Stimulated activated CD4-positive, alpha-beta T cell treated with anti-CD3 and anti-CD28 coated beads, Interleukin-4, amount 100 ng/mL, for 4 hours (primary cell): ENCODE data around the gene POLR1B.
A peak's percentile ranks its signal among the peaks of the same experiment; 100 is the strongest.
"Not testable (repeated sequence)": the region's sequence is repeated elsewhere in the genome, so short reads cannot be mapped to it uniquely, and the experiment has no call there.

Experiments used
- DNase-seq, 2 experiments: peaks; one replicate each; pipeline ENCODE4 v3.0.0-alpha.2; 2020

Gene POLR1B

GRCh38 chr2:112542123-112542983 lies at the start of gene POLR1B:
POLR1B (plus strand) TSS chr2:112542465; CDS start chr2:112542495, 30 bp downstream.
- DNase-seq: peak; percentile 63 to 75

GRCh38 chr2:112493048-112493447 lies 49.2 kb upstream of the POLR1B start:
- no peak for DNase-seq

GRCh38 chr2:112493858-112494648 lies 48.2 kb upstream of the POLR1B start:
- DNase-seq: no peak

- DNase-seq: no peak
Measured at GRCh38 chr2:112494828-112495227, 47.4 kb upstream of the POLR1B start.

- not testable (repeated sequence) for DNase-seq
Measured at GRCh38 chr2:112495878-112496277, 46.4 kb upstream of the POLR1B start.

GRCh38 chr2:112500850-112501484 lies 41.3 kb upstream of the POLR1B start:
- DNase-seq: peak; percentile 27 to 53

- DNase-seq: not testable (repeated sequence)
Measured at GRCh38 chr2:112509239-112509998, 32.8 kb upstream of the POLR1B start.

GRCh38 chr2:112516801-112517200 lies 25.5 kb upstream of the POLR1B start:
- no peak for DNase-seq

GRCh38 chr2:112518807-112519206 lies 23.5 kb upstream of the POLR1B start:
- DNase-seq: no peak

GRCh38 chr2:112519506-112519905 lies 22.8 kb upstream of the POLR1B start:
- no peak for DNase-seq

- DNase-seq: no peak
Measured at GRCh38 chr2:112520234-112520783, 22.0 kb upstream of the POLR1B start.

GRCh38 chr2:112523291-112523777 lies 18.9 kb upstream of the POLR1B start:
- DNase-seq: no peak

GRCh38 chr2:112524276-112524675 lies 18.0 kb upstream of the POLR1B start:
- not testable (repeated sequence) for DNase-seq

GRCh38 chr2:112528541-112528940 lies 13.7 kb upstream of the POLR1B start:
- DNase-seq: no peak

- no peak for DNase-seq
Measured at GRCh38 chr2:112529757-112530156, 12.5 kb upstream of the POLR1B start.

GRCh38 chr2:112530728-112531127 lies 11.5 kb upstream of the POLR1B start:
- no peak for DNase-seq

GRCh38 chr2:112534826-112535225 lies 7.4 kb upstream of the POLR1B start:
- DNase-seq: no peak

- not testable (repeated sequence) for DNase-seq
Measured at GRCh38 chr2:112536665-112537064, 5.6 kb upstream of the POLR1B start.

GRCh38 chr2:112539306-112539705 lies 3.0 kb upstream of the POLR1B start:
- no peak for DNase-seq

GRCh38 chr2:112540906-112541305 lies 1.4 kb upstream of the POLR1B start:
- no peak for DNase-seq

GRCh38 chr2:112541315-112542122 lies 746 bp upstream of the POLR1B start:
- DNase-seq: peak in 1 of 2 experiments; percentile 60
